ENCODE measurements around the gene OTOG.

Gene OTOG

DNA sequence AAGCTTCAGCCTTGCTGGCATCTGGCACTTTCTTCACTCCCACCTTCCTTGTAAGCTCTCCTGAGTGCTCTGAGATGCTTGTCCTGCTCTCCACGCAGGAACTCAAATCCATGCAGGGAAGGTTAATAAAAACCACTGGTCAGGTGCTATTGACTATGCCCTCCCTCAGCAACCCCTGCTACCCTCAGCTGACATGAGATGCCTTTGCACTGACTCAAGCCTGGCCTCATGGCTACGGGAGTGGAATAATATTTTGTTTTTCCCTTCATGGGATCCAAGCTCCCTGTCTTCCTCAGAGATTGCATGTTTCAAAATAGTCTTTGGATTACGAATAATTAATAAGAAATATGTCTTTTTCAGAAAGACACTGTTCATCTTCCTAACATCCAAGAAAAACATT is 38.8 kb upstream of the OTOG start:
- Histone ChIP-seq H3K4me1 (ENCODE audit: control insufficient read depth in 1 of 2, insufficient read depth in 1 of 2, low read depth in 1 of 2, low read length in 1 of 2) (no peaks in the 10 kb centered on the region), H3K9me3 (no peaks in the 10 kb centered on the region), H3K36me3 (no peaks in the 10 kb centered on the region), H3K4me3 (ENCODE audit: low read depth in 1 of 2, low read length in 1 of 2) (no peak overlapping the region), H3K27ac (no peak overlapping the region), H3K27me3 (peaks cover 45% of the 10 kb centered on the region)
- TF ChIP-seq, protein P1, sequence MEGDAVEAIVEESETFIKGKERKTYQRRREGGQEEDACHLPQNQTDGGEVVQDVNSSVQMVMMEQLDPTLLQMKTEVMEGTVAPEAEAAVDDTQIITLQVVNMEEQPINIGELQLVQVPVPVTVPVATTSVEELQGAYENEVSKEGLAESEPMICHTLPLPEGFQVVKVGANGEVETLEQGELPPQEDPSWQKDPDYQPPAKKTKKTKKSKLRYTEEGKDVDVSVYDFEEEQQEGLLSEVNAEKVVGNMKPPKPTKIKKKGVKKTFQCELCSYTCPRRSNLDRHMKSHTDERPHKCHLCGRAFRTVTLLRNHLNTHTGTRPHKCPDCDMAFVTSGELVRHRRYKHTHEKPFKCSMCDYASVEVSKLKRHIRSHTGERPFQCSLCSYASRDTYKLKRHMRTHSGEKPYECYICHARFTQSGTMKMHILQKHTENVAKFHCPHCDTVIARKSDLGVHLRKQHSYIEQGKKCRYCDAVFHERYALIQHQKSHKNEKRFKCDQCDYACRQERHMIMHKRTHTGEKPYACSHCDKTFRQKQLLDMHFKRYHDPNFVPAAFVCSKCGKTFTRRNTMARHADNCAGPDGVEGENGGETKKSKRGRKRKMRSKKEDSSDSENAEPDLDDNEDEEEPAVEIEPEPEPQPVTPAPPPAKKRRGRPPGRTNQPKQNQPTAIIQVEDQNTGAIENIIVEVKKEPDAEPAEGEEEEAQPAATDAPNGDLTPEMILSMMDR (IDR thresholded peaks at IDR 0.05), result no peak

- Histone ChIP-seq H3K36me3 (no peaks in the 10 kb centered on the region), H3K9me3 (no peaks in the 10 kb centered on the region), H3K27ac (no peak overlapping the region), H3K4me1 (ENCODE audit: control insufficient read depth in 1 of 2, insufficient read depth in 1 of 2, low read depth in 1 of 2, low read length in 1 of 2) (no peaks in the 10 kb centered on the region), H3K4me3 (ENCODE audit: low read depth in 1 of 2, low read length in 1 of 2) (no peak overlapping the region), H3K27me3 (peaks cover 45% of the 10 kb centered on the region)
- TF ChIP-seq, protein P1 (IDR thresholded peaks at IDR 0.05), result no peak
Observed at GRCh38 chr11:17508791-17509190, 38.3 kb upstream of the OTOG start.

DNA sequence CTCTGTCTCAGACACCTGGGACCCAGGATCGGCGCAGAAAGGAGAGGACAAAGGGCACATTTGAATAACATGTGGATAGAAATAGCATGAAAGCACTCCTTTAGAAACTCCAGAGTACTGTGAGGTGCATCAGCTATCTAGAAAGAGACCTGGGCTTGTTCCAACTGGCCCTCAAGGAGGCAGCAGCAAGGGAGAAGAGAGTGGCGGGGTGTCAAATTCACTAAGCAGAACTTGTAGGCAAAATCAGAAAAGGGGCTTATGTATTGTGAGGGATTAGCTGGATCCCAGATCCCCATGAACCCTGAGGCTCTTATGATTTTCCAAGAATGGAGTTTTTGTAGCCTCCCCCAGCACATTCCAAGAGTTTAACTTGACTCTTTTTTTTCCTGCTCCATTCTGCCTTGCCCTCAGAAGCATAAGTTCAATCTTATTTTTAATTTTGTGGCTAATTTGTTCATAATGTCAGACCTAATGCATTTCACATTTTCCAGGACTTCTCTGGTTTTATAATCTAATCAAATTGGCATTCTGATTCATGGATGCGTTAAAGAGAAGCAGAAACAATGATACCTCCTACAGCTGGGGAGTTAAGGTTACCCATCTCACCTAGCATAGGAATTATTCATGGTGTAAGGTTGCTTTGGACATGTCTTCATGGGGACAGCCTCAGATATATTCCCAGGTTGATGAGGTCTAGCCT is 36.4 kb upstream of the OTOG start:
- Histone ChIP-seq H3K4me1 (ENCODE audit: control insufficient read depth in 1 of 2, insufficient read depth in 1 of 2, low read depth in 1 of 2, low read length in 1 of 2) (no peaks in the 10 kb centered on the region), H3K36me3 (no peaks in the 10 kb centered on the region), H3K9me3 (no peaks in the 10 kb centered on the region), H3K27me3 (peaks cover 45% of the 10 kb centered on the region), H3K27ac (no peak overlapping the region), H3K4me3 (ENCODE audit: low read depth in 1 of 2, low read length in 1 of 2) (no peak overlapping the region)
- TF ChIP-seq, protein P1 (IDR thresholded peaks at IDR 0.05), result no peak

GRCh38 chr11:17511571-17511970 is 35.5 kb upstream of the OTOG start:
- peaks cover 45% of the 10 kb centered on the region for H3K27me3 ChIP-seq
- H3K27ac ChIP-seq, result no peak overlapping the region
- no peaks in the 10 kb centered on the region for H3K36me3 ChIP-seq
- H3K4me1 ChIP-seq (ENCODE audit: control insufficient read depth in 1 of 2, insufficient read depth in 1 of 2, low read depth in 1 of 2, low read length in 1 of 2), result no peaks in the 10 kb centered on the region
- no peak overlapping the region for H3K4me3 ChIP-seq (ENCODE audit: low read depth in 1 of 2, low read length in 1 of 2)
- TF ChIP-seq, protein P1 (IDR thresholded peaks at IDR 0.05), result no peak
- no peaks in the 10 kb centered on the region for H3K9me3 ChIP-seq

GRCh38 chr11:17512101-17512500 is 35.0 kb upstream of the OTOG start:
- H3K4me3 ChIP-seq (ENCODE audit: low read depth in 1 of 2, low read length in 1 of 2), result no peak overlapping the region
- no peak overlapping the region for H3K27ac ChIP-seq
- no peaks in the 10 kb centered on the region for H3K36me3 ChIP-seq
- no peaks in the 10 kb centered on the region for H3K9me3 ChIP-seq
- H3K27me3 ChIP-seq, result peaks cover 41% of the 10 kb centered on the region
- no peaks in the 10 kb centered on the region for H3K4me1 ChIP-seq (ENCODE audit: control insufficient read depth in 1 of 2, insufficient read depth in 1 of 2, low read depth in 1 of 2, low read length in 1 of 2)
- TF ChIP-seq, protein P1 (IDR thresholded peaks at IDR 0.05), result no peak
